Gastroesophageal sphincter (tissue), 4 donors: ENCODE results near the gene HLX. TPM values are rescaled to one million over a fixed set of nuclear protein-coding genes. Genes with fewer than 3 reads are reported as not detected.

Source experiments
- ATAC-seq: fragments of 150-250 bp; one replicate; pipeline ENCODE4 v1.9.1; 2016; ENCODE audit warnings: mild to moderate bottlenecking, moderate library complexity
- H3K27ac ChIP-seq, 4 donors: fragments of 200-600 bp; sonication (generic) in 3 of 4; 1 replicate in 3 of 4; 2 replicates in 1 of 4; pipeline ENCODE4 v1.5.1; 2016 to 2019
- H3K27me3 ChIP-seq: fragments of 200-600 bp; sonication (generic); one replicate; pipeline ENCODE4 v1.5.1; 2019
- H3K36me3 ChIP-seq, 2 donors: fragments of 200-600 bp; sonication (generic); one replicate each; pipeline ENCODE4 v1.5.1; 2019; ENCODE audit warnings: control low read depth in 1 of 2
- H3K4me1 ChIP-seq, 3 donors: fragments of 200-600 bp; sonication (generic); 1 replicate in 2 of 3; 2 replicates in 1 of 3; pipeline ENCODE4 v1.5.1; 2016 to 2019; ENCODE audit warnings: control low read depth in 2 of 3
- H3K4me3 ChIP-seq, 2 donors: fragments of 200-600 bp; sonication (generic); one replicate each; pipeline ENCODE4 v1.5.1; 2019; ENCODE audit warnings: mild to moderate bottlenecking in 1 of 2, moderate library complexity in 1 of 2
- H3K9me3 ChIP-seq, 3 donors: fragments of 200-600 bp; sonication (generic); one replicate each; pipeline ENCODE4 v1.5.1; 2017 to 2019; ENCODE audit warnings: control low read depth in 2 of 3
- EP300 ChIP-seq: sonication (generic); formaldehyde crosslinking; IDR thresholded peaks from one replicate; pipeline ENCODE4 v1.6.1; 2017; ENCODE audit warnings: antibody characterized with exemption, mild to moderate bottlenecking
- POLR2A ChIP-seq, 2 donors: fragments of 450-650 bp; IDR thresholded peaks; one replicate each; pipeline ENCODE4 v1.6.1; 2017; ENCODE audit warnings: antibody characterized with exemption in 2 of 2, mild to moderate bottlenecking in 2 of 2, moderate library complexity in 1 of 2
- POLR2AphosphoS5 ChIP-seq: sonication (generic); formaldehyde crosslinking; IDR thresholded peaks from one replicate; pipeline ENCODE4 v1.6.1; 2017; ENCODE audit warnings: antibody characterized with exemption
- WGBS, 2 donors: methylation state at CpG; one replicate each; pipeline ENCODE4 v1.1.5; 2018; ENCODE audit warnings: low coverage in 1 of 2; 5-methylcytosine and 5-hydroxymethylcytosine counted together
- total RNA-seq, 4 donors: library from RNA; depleted of rRNA; stranded (reverse); fragments of >200 nt; gene quantifications; one replicate each; pipeline ENCODE4 v1.1.0, GENCODE V29; 2016
- TF ChIP-seq, protein P1 (sequence below), 4 experiments: fragments of 200-600 bp in 2 of 4; fragments of 450-650 bp in 2 of 4; sonication (generic) in 1 of 4; IDR thresholded peaks; one replicate each; pipeline ENCODE4 v1.5.1; 2017 to 2019; ENCODE audit warnings: antibody characterized with exemption in 4 of 4, mild to moderate bottlenecking in 2 of 4, moderate library complexity in 2 of 4

HLX gene
- 10 to 100 TPM in 3 of 4 donors, 1 to 10 TPM in 1; 7.1 to 18.1 (median 13.5) TPM for total RNA-seq

- 0% methylated on average over 5 to 7 of the region's 26 CpGs for WGBS, 2 donors
- Histone ChIP-seq H3K27me3 (peaks cover 15% of the 10 kb centered on the region), H3K9me3 (no peaks in the 10 kb centered on the region), H3K36me3 (peaks cover 0 to 24% of the 10 kb centered on the region in 2 donors), H3K27ac (peak within 1 kb of the TSS; percentile 87 to 98 (median 96)), H3K4me1 (peaks cover 0 to 70% (median 23%) of the 10 kb centered on the region in 3 donors), H3K4me3 (peak within 1 kb of the TSS; percentile 81 to 97)
- ATAC-seq, result peak; percentile 95
- TF ChIP-seq POLR2AphosphoS5 (peak; percentile 83), POLR2A (IDR thresholded peaks at IDR 0.05) (peak; percentile 64 to 67), EP300 (no peak)
Observed at GRCh38 chr1:220879076-220879508, at the start of gene HLX. TSS of gene HLX (plus strand) at chr1:220879443. CDS start at chr1:220879858, 415 bp downstream.

GRCh38 chr1:220833436-220833835, 45.8 kb upstream of the HLX start:
- 39% methylated on average over 2 of the region's 2 CpGs; no CpG with 5 or more reads in 1 of the 2 donors for WGBS, 2 donors
- TF ChIP-seq POLR2A (IDR thresholded peaks at IDR 0.05) (no peak), POLR2AphosphoS5 (no peak), EP300 (no peak)
- TF ChIP-seq, protein P1, sequence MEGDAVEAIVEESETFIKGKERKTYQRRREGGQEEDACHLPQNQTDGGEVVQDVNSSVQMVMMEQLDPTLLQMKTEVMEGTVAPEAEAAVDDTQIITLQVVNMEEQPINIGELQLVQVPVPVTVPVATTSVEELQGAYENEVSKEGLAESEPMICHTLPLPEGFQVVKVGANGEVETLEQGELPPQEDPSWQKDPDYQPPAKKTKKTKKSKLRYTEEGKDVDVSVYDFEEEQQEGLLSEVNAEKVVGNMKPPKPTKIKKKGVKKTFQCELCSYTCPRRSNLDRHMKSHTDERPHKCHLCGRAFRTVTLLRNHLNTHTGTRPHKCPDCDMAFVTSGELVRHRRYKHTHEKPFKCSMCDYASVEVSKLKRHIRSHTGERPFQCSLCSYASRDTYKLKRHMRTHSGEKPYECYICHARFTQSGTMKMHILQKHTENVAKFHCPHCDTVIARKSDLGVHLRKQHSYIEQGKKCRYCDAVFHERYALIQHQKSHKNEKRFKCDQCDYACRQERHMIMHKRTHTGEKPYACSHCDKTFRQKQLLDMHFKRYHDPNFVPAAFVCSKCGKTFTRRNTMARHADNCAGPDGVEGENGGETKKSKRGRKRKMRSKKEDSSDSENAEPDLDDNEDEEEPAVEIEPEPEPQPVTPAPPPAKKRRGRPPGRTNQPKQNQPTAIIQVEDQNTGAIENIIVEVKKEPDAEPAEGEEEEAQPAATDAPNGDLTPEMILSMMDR (IDR thresholded peaks at IDR 0.05), result no peak

DNA sequence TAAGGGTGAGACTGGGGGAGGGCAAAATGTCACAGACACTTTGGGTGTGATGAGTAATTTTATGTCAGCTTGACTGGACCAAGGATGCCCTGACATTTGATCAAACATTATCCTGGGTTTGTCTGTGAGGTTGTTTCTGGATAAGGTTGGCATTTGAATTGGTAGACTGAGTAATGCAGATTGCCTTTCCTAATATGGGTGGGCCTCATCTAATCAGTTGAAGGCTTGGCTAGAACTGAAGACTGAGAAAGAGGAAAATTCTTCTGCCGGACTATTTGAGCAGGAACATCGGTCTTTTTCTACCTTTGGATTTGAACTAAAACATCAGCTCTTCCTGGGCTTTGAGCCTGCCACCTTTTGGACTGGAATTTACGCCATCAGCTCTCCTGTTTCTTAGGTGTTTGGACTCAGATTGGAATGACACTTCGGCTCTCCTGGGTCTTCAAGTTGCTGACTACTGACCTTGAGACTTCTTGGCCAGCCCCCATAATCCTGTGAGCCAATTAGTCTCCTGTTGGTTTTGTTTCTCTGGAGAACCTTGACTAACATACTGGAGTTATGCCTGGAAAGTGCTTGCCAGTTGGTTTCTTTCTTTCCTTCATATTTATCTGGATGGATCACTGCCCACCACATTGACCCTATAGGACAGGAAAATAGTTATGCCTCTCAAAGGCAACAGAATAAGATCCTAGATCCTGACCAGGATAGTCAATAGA, 44.9 kb upstream of the HLX start:
- Histone ChIP-seq H3K4me1 (peaks cover 0 to 20% (median under 1%) of the 10 kb centered on the region in 3 donors), H3K4me3 (no peak overlapping the region), H3K27ac (no peak overlapping the region), H3K27me3 (no peaks in the 10 kb centered on the region), H3K36me3 (no peaks in the 10 kb centered on the region), H3K9me3 (no peaks in the 10 kb centered on the region)
- no peak for ATAC-seq
- 93 to 98% methylated on average over 3 to 4 of the region's 4 CpGs for WGBS, 2 donors
- TF ChIP-seq, protein P1 (IDR thresholded peaks at IDR 0.05), result no peak
- TF ChIP-seq POLR2AphosphoS5 (no peak), EP300 (no peak), POLR2A (IDR thresholded peaks at IDR 0.05) (no peak)

More at GRCh38 chr1:220833436-220833835, 45.8 kb upstream of the HLX start:
- H3K4me3 ChIP-seq, result no peak overlapping the region
- H3K27ac ChIP-seq, result no peak overlapping the region
- no peaks in the 10 kb centered on the region for H3K9me3 ChIP-seq
- no peaks in the 10 kb centered on the region for H3K36me3 ChIP-seq
- ATAC-seq, result no peak
- H3K27me3 ChIP-seq, result no peaks in the 10 kb centered on the region
- peaks cover 3 to 29% (median 8%) of the 10 kb centered on the region in 3 donors for H3K4me1 ChIP-seq

GRCh38 chr1:220838578-220838977, 40.7 kb upstream of the HLX start:
- no peaks in the 10 kb centered on the region for H3K27me3 ChIP-seq
- no peak overlapping the region for H3K4me3 ChIP-seq
- H3K4me1 ChIP-seq, result peaks cover under 1 to 14% (median 2%) of the 10 kb centered on the region in 3 donors
- TF ChIP-seq EP300, result no peak
- TF ChIP-seq, protein P1 (IDR thresholded peaks at IDR 0.05), result no peak
- no peak for TF ChIP-seq POLR2AphosphoS5
- TF ChIP-seq POLR2A (IDR thresholded peaks at IDR 0.05), result no peak
- no peaks in the 10 kb centered on the region for H3K36me3 ChIP-seq
- no peak for ATAC-seq
- no peaks in the 10 kb centered on the region for H3K9me3 ChIP-seq
- H3K27ac ChIP-seq, result no peak overlapping the region
- 83 to 98% methylated on average over 5 of the region's 5 CpGs for WGBS, 2 donors

GRCh38 chr1:220839474-220839873, 39.8 kb upstream of the HLX start:
- Histone ChIP-seq H3K27ac (no peak overlapping the region), H3K4me3 (no peak overlapping the region), H3K9me3 (no peaks in the 10 kb centered on the region), H3K4me1 (peaks cover 2 to 14% (median 5%) of the 10 kb centered on the region in 3 donors), H3K27me3 (no peaks in the 10 kb centered on the region), H3K36me3 (no peaks in the 10 kb centered on the region)
- TF ChIP-seq POLR2AphosphoS5, result no peak
- TF ChIP-seq EP300, result no peak
- TF ChIP-seq, protein P1 (IDR thresholded peaks at IDR 0.05), result no peak
- no peak for TF ChIP-seq POLR2A (IDR thresholded peaks at IDR 0.05)
- no peak for ATAC-seq
- WGBS, 2 donors, result 62 to 65% methylated on average over 5 of the region's 5 CpGs
